Stimulated activated CD4-positive, alpha-beta T cell treated with anti-CD3 and anti-CD28 coated beads, Interleukin-2, amount 100 ng/mL, for 48 hours (primary cell): ENCODE results near the gene RASGRF2.
"Not testable (repeated sequence)": the region's sequence is repeated elsewhere in the genome, so short reads cannot be mapped to it uniquely, and the experiment has no call there.

ENCODE experiments used
- DNase-seq, 2 donors: peaks; one replicate each; pipeline ENCODE4 v3.0.0-alpha.2; 2020

Gene RASGRF2

GRCh38 chr5:81247441-81247972 lies 287.3 kb downstream of the RASGRF2 start:
- DNase-seq = no peak

DNA sequence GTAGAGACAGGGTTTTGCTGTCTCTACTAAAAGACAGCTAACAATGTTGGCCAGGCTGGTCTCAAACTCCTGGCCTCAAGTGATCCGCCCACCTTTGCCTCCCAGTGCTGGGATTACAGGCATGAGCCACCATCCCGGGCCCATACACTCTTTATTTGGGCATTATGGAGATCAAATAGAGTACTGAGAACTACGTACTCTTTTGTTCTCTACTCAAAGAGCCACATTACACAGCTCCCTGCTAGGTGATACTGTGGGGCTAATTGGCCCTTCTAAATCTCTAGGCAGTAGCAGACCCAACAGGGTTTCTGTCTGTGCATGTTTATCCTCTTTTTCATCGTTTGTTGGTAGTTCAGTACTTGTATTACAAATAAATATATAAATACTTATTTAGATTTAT lies 289.1 kb downstream of the RASGRF2 start:
- DNase-seq = no peak

DNA sequence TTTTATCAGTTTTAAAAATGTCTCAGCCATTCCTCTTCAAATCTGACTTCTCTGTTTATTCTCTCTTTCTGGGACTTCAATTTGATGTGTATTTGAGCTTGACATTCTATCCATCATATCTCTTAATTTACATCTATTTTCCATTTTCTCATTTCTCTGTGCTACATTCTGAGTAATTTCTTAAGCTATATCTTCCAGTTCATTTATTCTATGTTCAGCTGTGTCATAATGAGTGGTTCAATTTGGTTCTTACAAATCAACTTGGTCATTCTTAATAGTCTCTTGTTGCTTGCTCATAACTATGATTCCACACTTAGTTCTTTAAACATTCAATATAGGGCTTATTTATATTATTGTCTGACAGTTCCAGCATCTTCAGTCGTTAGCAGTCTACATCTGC lies 289.8 kb downstream of the RASGRF2 start:
- DNase-seq = no peak

GRCh38 chr5:81251922-81252321 lies 291.8 kb downstream of the RASGRF2 start:
- DNase-seq = no peak

GRCh38 chr5:81252904-81253303 lies 292.7 kb downstream of the RASGRF2 start:
- no peak for DNase-seq

GRCh38 chr5:81253875-81254274 lies 293.7 kb downstream of the RASGRF2 start:
- DNase-seq = no peak

DNA sequence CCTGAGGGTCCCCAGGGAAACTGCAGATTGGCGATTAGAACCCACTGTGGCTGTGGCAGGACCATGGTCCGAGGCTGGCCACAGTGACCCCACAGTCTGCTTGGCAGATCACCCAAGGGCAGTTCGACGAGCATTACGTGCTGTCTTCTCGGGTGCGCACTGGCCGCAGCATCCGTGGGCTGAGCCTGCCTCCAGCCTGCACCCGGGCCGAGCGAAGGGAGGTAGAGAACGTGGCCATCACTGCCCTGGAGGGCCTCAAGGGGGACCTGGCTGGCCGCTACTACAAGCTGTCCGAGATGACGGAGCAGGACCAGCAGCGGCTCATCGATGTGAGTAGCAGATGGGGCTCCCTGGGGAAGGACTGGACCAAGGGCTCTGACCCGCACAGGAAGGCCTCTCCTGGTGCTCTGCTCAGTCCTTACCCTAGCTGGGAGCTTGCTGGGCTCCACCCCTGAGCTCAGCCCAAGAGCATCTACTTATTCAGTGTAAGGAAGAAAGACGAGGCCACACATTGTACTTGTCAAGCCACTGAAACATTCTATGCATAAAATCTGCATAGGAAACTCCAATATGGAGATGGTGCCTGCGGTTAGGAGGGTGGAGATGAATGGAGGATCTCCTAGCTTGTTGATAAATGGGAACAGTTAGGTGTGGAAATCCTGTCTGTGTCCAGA lies 294.9 kb downstream of the RASGRF2 start:
- DNase-seq = no peak

GRCh38 chr5:81256766-81257165 lies 296.6 kb downstream of the RASGRF2 start:
- no peak for DNase-seq

DNA sequence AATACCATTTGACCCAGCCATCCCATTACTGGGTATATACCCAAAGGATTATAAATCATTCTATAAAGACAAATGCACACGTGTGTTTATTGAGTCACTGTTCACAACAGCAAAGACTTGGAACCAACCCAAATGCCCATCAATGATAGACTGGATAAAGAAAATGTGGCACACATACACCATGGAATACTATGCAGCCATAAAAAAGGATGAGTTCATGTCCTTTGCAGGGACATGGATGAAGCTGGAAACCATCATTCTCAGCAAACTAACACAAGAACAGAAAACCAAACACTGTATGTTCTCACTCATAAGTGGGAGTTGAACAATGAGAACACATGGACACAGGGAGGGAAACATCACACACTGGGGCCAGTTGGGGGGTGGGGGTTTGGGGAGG lies 302.6 kb downstream of the RASGRF2 start:
- DNase-seq = not testable (repeated sequence)

GRCh38 chr5:81265101-81265500 lies 304.9 kb downstream of the RASGRF2 start:
- DNase-seq = no peak

DNA sequence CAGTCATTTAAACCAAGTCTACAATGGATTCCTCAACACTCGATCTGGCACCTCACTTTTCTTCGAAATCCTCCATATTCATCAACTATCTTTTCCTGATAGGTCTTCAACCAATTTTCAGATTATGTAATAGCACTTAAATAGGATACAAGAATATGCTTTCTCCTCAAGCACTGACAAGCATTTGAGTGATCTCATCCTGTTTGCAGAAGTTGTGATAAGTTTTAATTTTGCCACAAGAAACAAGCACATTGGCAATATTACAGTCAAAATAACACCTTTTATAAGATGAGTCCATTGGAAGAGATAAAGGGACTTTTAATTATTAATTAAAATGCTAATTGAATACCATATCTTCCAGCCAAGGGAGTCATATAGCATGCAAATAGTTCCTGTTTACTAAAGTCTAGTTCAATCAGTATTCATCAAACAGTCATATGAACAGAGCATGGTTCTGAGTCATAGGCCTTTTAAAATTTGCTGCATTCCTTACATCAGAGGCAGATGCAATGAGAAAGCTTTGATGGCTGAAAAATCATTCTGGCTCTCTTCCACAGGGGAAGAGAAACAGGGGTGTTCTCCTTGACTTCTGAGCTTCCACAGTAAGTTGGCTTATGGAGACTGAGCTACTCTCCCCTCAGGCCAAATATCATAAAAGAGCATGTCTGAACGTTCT lies 308.5 kb downstream of the RASGRF2 start:
- DNase-seq = no peak

- no peak for DNase-seq
These were observed 309.7 kb downstream of the RASGRF2 start for GRCh38 chr5:81269751-81270393.

- not testable (repeated sequence) for DNase-seq
These were observed 310.3 kb downstream of the RASGRF2 start for GRCh38 chr5:81270394-81271027.
